Measurements from ENCODE around the gene RAPSN. TPM values are rescaled to one million over a fixed set of nuclear protein-coding genes. Genes with fewer than 3 reads are reported as not detected.

Gene RAPSN
- total RNA-seq, 1 donor from 2014 or later: not detected

DNA sequence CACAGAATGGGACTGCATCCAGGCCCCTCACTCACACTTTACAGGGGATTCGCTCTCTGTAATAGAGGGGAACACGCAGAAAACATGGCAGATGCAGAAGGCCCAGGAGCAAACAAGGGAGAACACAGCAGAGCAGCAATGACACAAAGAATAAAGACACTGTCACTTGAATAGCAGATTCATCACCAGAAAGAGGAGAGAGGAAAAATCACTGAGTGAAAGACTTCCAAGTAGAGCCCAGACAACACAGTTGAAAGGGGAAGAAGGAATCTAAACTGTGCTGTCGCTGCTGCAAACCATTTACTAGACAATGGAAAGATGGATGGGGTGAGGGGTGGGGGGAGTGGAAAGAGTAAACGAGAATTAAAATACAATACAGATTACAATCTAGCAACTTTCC, 28.8 kb upstream of the RAPSN start:
- H3K36me3 ChIP-seq: peaks cover 20% of the 10 kb centered on the region
- no peaks in the 10 kb centered on the region for H3K9me3 ChIP-seq (ENCODE audit: low read depth)
- H3K27me3 ChIP-seq: no peaks in the 10 kb centered on the region
- H3K9me3 Mint-ChIP-seq: no peaks in the 10 kb centered on the region
- peaks cover 28% of the 10 kb centered on the region for H4K20me1 ChIP-seq (ENCODE audit: low read depth)
- no peak overlapping the region for H3K4me3 ChIP-seq
- peaks cover 28% of the 10 kb centered on the region for H3K79me2 ChIP-seq (ENCODE audit: low read depth)
- DNase-seq (ENCODE audit: low spot score): no peak
- peaks cover 47% of the 10 kb centered on the region for H3K36me3 Mint-ChIP-seq
- H3K4me1 Mint-ChIP-seq: no peaks in the 10 kb centered on the region
- H3K4me1 ChIP-seq: no peaks in the 10 kb centered on the region
- TF ChIP-seq EZH2 (IDR thresholded peaks at IDR 0.05): no peak
- no peak for TF ChIP-seq CTCF (IDR thresholded peaks at IDR 0.05)
- no peak for TF ChIP-seq EZH2phosphoT487 (IDR thresholded peaks at IDR 0.05)
- no peak overlapping the region for H3K4me3 Mint-ChIP-seq
- no peak overlapping the region for H3K9ac ChIP-seq
- H3K27me3 Mint-ChIP-seq (ENCODE audit: insufficient read depth, low read depth): no peaks in the 10 kb centered on the region
- H2AFZ ChIP-seq (replicated peaks): no peak overlapping the region
- peaks cover 6% of the 10 kb centered on the region for H3F3A ChIP-seq (ENCODE audit: low read depth)
- H3K4me2 ChIP-seq: no peak overlapping the region
- no peak overlapping the region for H3K27ac Mint-ChIP-seq
- no peak overlapping the region for H3K27ac ChIP-seq

DNA sequence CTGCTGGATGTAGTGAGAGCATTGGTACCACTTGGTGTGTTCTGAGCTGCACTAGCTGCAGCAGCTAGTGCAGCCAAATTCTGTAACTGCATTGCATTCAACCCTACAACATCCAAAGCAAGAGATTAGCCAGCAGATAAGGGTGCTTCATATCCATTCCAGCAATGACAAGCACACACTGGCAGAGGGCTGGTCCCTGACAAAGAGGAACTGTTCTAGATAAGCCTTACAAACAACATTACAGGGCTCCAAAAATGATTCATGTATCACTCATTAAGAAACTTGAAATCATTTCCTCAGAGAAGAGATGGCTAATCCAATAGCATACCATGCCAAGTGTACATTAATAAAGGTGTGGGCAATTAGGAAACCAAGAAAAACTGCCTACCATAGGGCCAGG, 28.4 kb upstream of the RAPSN start:
- Histone ChIP-seq H3K79me2 (ENCODE audit: low read depth) (peaks cover 28% of the 10 kb centered on the region), H4K20me1 (ENCODE audit: low read depth) (peaks cover 28% of the 10 kb centered on the region), H3K9ac (no peak overlapping the region), H3F3A (ENCODE audit: low read depth) (peaks cover 6% of the 10 kb centered on the region), H3K9me3 (ENCODE audit: low read depth) (no peaks in the 10 kb centered on the region), H3K27ac (no peak overlapping the region), H2AFZ (replicated peaks) (no peak overlapping the region), H3K4me1 (no peaks in the 10 kb centered on the region), H3K36me3 (peaks cover 20% of the 10 kb centered on the region), H3K27me3 (no peaks in the 10 kb centered on the region), H3K4me3 (no peak overlapping the region), H3K4me2 (no peak overlapping the region)
- no peaks in the 10 kb centered on the region for H3K9me3 Mint-ChIP-seq
- peaks cover 46% of the 10 kb centered on the region for H3K36me3 Mint-ChIP-seq
- H3K4me1 Mint-ChIP-seq: no peaks in the 10 kb centered on the region
- peak overlapping the region; percentile 30 for H3K27ac Mint-ChIP-seq
- H3K4me3 Mint-ChIP-seq: no peak overlapping the region
- no peak for DNase-seq (ENCODE audit: low spot score)
- no peaks in the 10 kb centered on the region for H3K27me3 Mint-ChIP-seq (ENCODE audit: insufficient read depth, low read depth)
- no peak for TF ChIP-seq EZH2 (IDR thresholded peaks at IDR 0.05)
- TF ChIP-seq CTCF (IDR thresholded peaks at IDR 0.05): no peak
- TF ChIP-seq EZH2phosphoT487 (IDR thresholded peaks at IDR 0.05): no peak

GRCh38 chr11:47470671-47471070, 21.7 kb upstream of the RAPSN start:
- H3K27ac Mint-ChIP-seq: no peak overlapping the region

More at GRCh38 chr11:47470671-47471070, 21.7 kb upstream of the RAPSN start:
- no peaks in the 10 kb centered on the region for H3K9me3 Mint-ChIP-seq
- H3F3A ChIP-seq (ENCODE audit: low read depth): peaks cover 55% of the 10 kb centered on the region
- no peak overlapping the region for H3K4me3 ChIP-seq
- no peak overlapping the region for H2AFZ ChIP-seq (replicated peaks)
- H3K79me2 ChIP-seq (ENCODE audit: low read depth): peaks cover 39% of the 10 kb centered on the region
- H3K4me2 ChIP-seq: no peak overlapping the region
- H3K4me1 ChIP-seq: peaks cover 44% of the 10 kb centered on the region
- H3K36me3 ChIP-seq: peaks cover 18% of the 10 kb centered on the region
- H3K36me3 Mint-ChIP-seq: peaks cover 51% of the 10 kb centered on the region
- no peak overlapping the region for H3K27ac ChIP-seq
- TF ChIP-seq EZH2 (IDR thresholded peaks at IDR 0.05) (no peak), CTCF (IDR thresholded peaks at IDR 0.05) (no peak), EZH2phosphoT487 (IDR thresholded peaks at IDR 0.05) (no peak)
- no peaks in the 10 kb centered on the region for H3K27me3 ChIP-seq
- no peak overlapping the region for H3K9ac ChIP-seq
- H3K4me3 Mint-ChIP-seq: no peak overlapping the region
- peaks cover 36% of the 10 kb centered on the region for H3K4me1 Mint-ChIP-seq
- H3K9me3 ChIP-seq (ENCODE audit: low read depth): no peaks in the 10 kb centered on the region
- H3K27me3 Mint-ChIP-seq (ENCODE audit: insufficient read depth, low read depth): no peaks in the 10 kb centered on the region
- no peak for DNase-seq (ENCODE audit: low spot score)
- peaks cover 42% of the 10 kb centered on the region for H4K20me1 ChIP-seq (ENCODE audit: low read depth)

All from neural progenitor cell (in vitro differentiated cells).